HG03159 (cell line): Measurements from ENCODE around the gene CDC34.

Source experiments
- ATAC-seq: cut with Tn5 transposase; IDR thresholded peaks from one replicate; pipeline ENCODE4 v1.9.1; 2021; ENCODE audit warnings: mild to moderate bottlenecking, moderate library complexity; ENCODE audit not compliant: unreplicated experiment

CDC34 gene

DNA sequence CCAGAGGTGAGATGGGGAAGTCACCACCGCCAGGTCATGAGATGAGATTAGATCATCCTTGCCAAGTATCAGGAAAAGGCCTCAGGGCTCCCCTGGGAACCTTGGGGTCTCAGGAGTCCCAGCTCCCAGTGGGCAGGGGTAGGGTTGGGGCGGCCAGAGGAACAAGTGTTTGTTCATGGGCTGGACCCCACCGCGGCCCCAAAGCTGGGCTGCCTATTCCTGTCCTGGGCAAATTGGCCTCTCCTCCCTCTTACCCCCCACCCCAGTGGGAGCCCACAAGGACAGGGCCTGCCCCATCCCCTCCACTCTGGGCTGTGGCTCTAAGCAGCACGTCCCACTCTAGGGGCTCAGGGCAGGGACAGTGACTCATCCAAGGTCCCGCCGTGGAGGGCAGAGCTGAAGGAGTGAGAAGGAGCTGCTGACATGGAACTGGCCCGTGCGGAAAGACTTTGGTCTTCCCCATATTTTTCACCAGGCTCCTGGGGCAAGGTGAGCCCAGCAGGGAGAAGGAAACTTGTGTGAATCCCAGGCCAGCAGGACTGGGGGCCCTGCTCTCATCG lies 54.1 kb downstream of the CDC34 start:
- ATAC-seq: no peak

DNA sequence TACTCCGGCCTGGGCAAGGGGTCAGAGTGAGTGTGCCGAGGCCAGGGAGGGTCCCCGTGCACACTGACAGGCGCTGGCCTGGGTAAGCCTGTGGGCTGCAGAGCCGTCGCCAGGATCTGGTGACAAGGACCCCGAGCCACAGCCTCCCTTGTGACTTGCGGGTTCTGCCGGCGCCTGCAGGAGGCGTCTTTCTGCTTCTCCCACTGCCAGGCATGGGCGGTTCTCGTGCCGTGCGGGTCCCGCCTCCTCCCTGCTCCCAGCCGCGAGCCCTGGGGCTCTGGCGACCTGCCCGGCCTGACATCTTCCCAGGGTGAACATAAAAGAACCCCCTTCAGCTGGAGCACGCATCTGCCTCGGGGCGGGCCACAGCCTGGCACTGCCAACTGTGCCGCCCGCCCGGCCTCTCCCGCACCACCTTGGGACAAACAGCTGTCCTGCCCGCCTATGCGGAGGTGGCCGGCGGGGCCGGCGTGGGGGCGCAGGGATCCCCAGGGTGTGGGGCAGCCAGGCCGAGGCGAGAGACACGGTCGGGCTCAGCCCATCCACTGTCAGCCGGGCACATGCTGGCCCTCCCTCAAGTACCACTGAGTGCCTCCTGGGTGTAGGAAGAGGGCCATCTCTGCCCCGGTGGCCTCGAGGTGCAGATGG lies 56.7 kb downstream of the CDC34 start:
- no peak for ATAC-seq

DNA sequence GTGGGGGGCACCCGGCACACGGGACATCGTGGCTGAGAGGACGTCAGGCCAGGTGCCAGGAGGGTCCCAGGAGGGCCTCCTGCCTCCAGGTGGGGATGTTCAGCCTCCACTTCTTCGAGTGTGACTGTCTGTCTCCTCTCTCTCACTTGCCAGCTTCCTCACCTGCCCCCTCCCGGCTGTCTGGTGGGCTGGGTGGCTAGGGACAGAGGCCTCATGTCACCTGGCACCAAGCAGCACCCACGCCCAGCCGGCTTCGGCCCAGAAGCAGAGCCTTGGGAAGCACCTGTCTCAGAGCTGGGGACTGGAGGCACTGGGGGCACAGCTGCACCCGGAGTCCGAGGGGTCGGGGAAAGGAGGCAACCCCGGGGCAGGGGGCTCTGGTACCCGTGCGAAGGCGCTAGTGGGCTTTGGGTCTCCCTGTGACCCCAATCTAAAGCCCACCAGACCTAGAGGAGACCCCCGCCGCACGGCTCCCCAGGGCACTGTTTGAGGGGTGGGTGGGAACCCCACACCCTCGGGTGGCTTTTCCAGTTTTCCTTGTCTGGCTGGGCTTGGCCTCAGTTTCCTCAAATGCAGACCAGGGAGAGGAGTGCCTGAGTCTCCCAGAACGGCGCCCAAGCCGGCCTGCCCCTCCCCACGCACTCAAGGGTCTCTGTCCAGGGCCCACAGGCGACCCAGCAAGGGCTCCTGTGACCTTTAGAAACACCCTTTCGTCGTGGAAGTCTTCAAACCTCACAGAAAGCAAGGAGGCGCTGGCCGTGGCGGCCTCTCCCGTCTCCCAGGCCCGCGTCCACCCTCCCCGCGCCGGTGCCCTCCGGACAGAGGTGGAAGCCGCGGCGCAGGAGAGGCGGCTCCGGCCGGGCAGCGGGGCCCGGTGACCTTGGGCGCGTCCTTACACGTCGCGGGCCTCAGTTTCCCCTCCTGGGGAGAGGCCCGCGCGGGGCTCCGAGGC lies 57.5 kb downstream of the CDC34 start:
- no peak for ATAC-seq

GRCh38 chr19:589693-590395 lies 58.3 kb downstream of the CDC34 start, which contains the start of gene HCN2:
HCN2 (plus strand) TSS chr19:589881; CDS start chr19:589946, 65 bp downstream.
- ATAC-seq: no peak

DNA sequence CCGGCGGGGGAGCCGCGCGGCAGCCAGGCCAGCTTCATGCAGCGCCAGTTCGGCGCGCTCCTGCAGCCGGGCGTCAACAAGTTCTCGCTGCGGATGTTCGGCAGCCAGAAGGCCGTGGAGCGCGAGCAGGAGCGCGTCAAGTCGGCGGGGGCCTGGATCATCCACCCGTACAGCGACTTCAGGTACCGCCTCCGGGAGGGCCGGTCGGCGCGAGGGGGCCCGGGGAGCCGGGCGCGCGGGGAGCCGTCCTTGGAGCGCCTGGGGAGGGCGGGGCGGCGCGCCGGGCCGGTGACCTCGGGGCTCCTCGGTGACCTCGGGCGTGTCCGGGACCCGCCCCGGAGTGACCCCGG lies 58.8 kb downstream of the CDC34 start:
- no peak for ATAC-seq

GRCh38 chr19:590750-591098 lies 59.2 kb downstream of the CDC34 start:
- ATAC-seq: no peak

- no peak for ATAC-seq
Measured at GRCh38 chr19:591099-591958, 59.8 kb downstream of the CDC34 start.
